Ascending aorta (tissue), 2 donors: Measurements from ENCODE around the gene SERPINB10. TPM values are rescaled to one million over a fixed set of nuclear protein-coding genes. Genes with fewer than 3 reads are reported as not detected.

Experiments used
- DNase-seq, 2 donors: peaks; one replicate each; pipeline ENCODE4 v3.0.0-alpha.2; 2019; ENCODE audit warnings: low spot score in 2 of 2
- H3K27ac ChIP-seq, 2 donors: fragments of 200-600 bp; sonication (generic); one replicate each; pipeline ENCODE4 v1.5.1; 2016 to 2017; ENCODE audit warnings: mild to moderate bottlenecking in 1 of 2
- H3K27me3 ChIP-seq: fragments of 200-600 bp; sonication (generic); one replicate; pipeline ENCODE4 v1.5.1; 2017
- H3K36me3 ChIP-seq, 2 donors: fragments of 200-600 bp; sonication (generic); one replicate each; pipeline ENCODE4 v1.5.1; 2016
- H3K4me1 ChIP-seq, 2 donors: fragments of 200-600 bp; sonication (generic); one replicate each; pipeline ENCODE4 v1.5.1; 2016 to 2017; ENCODE audit warnings: mild to moderate bottlenecking in 1 of 2
- H3K4me3 ChIP-seq, 2 donors: fragments of 200-600 bp; sonication (generic); one replicate each; pipeline ENCODE4 v1.5.1; 2016 to 2017; ENCODE audit warnings: mild to moderate bottlenecking in 1 of 2
- H3K9me3 ChIP-seq, 2 donors: fragments of 200-600 bp; sonication (generic); one replicate each; pipeline ENCODE4 v1.5.1; 2016
- CTCF ChIP-seq, 3 experiments: fragments of 200-600 bp in 2 of 3; fragments of 450-650 bp in 1 of 3; sonication (generic) in 2 of 3; IDR thresholded peaks; one replicate each; pipeline ENCODE4 v1.5.1; 2016 to 2019; ENCODE audit warnings: antibody characterized with exemption in 3 of 3, mild to moderate bottlenecking in 1 of 3, moderate library complexity in 1 of 3
- intact Hi-C: fragments of 100-400 bp; cut with DNase I; formaldehyde crosslinking; loops from one replicate; pipeline ENCODE4 v1.15.1; 2023
- total RNA-seq: library from RNA; depleted of rRNA; stranded (reverse); fragments of >200 nt; gene quantifications from one replicate; pipeline ENCODE4 v1.1.0, GENCODE V29; 2016

Gene SERPINB10
- total RNA-seq, 1 donor from 2014 or later: not detected

- H3K4me1 ChIP-seq: no peaks in the 10 kb centered on the region
- TF ChIP-seq CTCF (IDR thresholded peaks at IDR 0.05): no peak
- H3K36me3 ChIP-seq: no peaks in the 10 kb centered on the region
- H3K4me3 ChIP-seq: no peak overlapping the region
- intact Hi-C loops: no loop called here
- H3K27ac ChIP-seq: no peak overlapping the region
- no peaks in the 10 kb centered on the region for H3K27me3 ChIP-seq
- no peak for DNase-seq
- no peaks in the 10 kb centered on the region for H3K9me3 ChIP-seq
Measured at GRCh38 chr18:63890950-63891304, 16.8 kb upstream of the SERPINB10 start.

- no peak overlapping the region for H3K4me3 ChIP-seq
- intact Hi-C loops: no loop called here
- H3K27me3 ChIP-seq: no peaks in the 10 kb centered on the region
- H3K36me3 ChIP-seq: no peaks in the 10 kb centered on the region
- H3K4me1 ChIP-seq: no peaks in the 10 kb centered on the region
- H3K27ac ChIP-seq: no peak overlapping the region
- no peak for DNase-seq
- H3K9me3 ChIP-seq: no peaks in the 10 kb centered on the region
- no peak for TF ChIP-seq CTCF (IDR thresholded peaks at IDR 0.05)
Measured at GRCh38 chr18:63892566-63892965, 15.2 kb upstream of the SERPINB10 start.

GRCh38 chr18:63894106-63894772, 13.5 kb upstream of the SERPINB10 start:
- DNase-seq: no peak
- intact Hi-C loops: no loop called here

GRCh38 chr18:63895190-63895589, 12.6 kb upstream of the SERPINB10 start:
- Histone ChIP-seq H3K36me3 (no peaks in the 10 kb centered on the region), H3K9me3 (no peaks in the 10 kb centered on the region), H3K27me3 (no peaks in the 10 kb centered on the region), H3K4me1 (no peaks in the 10 kb centered on the region), H3K27ac (no peak overlapping the region), H3K4me3 (no peak overlapping the region)
- intact Hi-C loops: no loop called here
- no peak for TF ChIP-seq CTCF (IDR thresholded peaks at IDR 0.05)
- no peak for DNase-seq

More at GRCh38 chr18:63894106-63894772, 13.5 kb upstream of the SERPINB10 start:
- H3K36me3 ChIP-seq: no peaks in the 10 kb centered on the region
- no peak overlapping the region for H3K27ac ChIP-seq
- no peaks in the 10 kb centered on the region for H3K9me3 ChIP-seq
- H3K27me3 ChIP-seq: no peaks in the 10 kb centered on the region
- H3K4me1 ChIP-seq: no peaks in the 10 kb centered on the region
- H3K4me3 ChIP-seq: no peak overlapping the region
- TF ChIP-seq CTCF (IDR thresholded peaks at IDR 0.05): no peak

GRCh38 chr18:63897072-63897471, 10.7 kb upstream of the SERPINB10 start:
- intact Hi-C loops: no loop called here

More at GRCh38 chr18:63897072-63897471, 10.7 kb upstream of the SERPINB10 start:
- H3K27ac ChIP-seq: no peak overlapping the region
- H3K4me1 ChIP-seq: no peaks in the 10 kb centered on the region
- H3K36me3 ChIP-seq: no peaks in the 10 kb centered on the region
- H3K27me3 ChIP-seq: no peaks in the 10 kb centered on the region
- H3K4me3 ChIP-seq: no peak overlapping the region
- DNase-seq: no peak
- TF ChIP-seq CTCF (IDR thresholded peaks at IDR 0.05): no peak
- H3K9me3 ChIP-seq: no peaks in the 10 kb centered on the region
